Measurements from ENCODE around the gene SNRNP35.
"Not testable (repeated sequence)": the region's sequence is repeated elsewhere in the genome, so short reads cannot be mapped to it uniquely, and the experiment has no call there.

Gene SNRNP35, protein sequence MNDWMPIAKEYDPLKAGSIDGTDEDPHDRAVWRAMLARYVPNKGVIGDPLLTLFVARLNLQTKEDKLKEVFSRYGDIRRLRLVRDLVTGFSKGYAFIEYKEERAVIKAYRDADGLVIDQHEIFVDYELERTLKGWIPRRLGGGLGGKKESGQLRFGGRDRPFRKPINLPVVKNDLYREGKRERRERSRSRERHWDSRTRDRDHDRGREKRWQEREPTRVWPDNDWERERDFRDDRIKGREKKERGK

DNA sequence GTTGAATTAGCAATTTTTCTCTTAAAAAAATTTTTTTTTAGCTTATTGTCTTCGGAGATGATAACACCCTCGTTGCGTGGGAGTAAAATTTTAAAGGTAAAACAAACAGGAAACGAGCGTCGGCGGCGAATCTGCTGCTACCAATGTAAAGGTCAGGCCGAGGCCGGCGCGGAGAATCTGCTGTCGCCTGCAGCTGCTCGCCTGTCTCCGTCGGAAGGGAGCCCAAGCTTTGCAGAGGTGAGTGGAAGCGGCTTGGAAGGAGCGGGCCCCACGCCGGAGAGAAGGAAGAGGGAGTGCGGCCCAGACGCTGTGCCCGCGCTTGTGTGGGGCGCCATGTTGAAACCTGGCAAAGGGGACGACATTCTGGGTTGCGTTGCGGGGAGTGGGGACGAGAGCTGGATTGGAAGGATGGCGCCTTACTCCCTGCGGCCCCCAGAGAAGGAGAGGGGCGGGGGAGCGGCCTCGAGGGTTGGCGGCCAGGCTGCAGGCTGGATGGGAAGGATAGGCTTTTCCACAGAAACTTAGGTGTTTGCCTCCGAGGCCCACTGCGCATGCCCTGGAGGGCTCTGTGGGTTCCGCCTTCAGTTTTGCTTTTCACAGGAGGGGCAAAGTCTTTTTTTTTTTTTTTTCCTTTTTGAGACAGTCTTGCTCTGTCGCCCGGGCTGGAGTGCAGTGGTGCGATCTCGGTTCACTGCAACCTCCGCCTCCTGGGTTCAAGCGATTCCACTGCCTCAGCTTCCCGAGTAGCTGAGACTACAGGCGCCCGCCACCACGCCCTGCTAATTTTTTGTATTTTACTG lies at the start of gene SNRNP35:
Gene SNRNP35 (plus strand): TSS at position 160 of the 800 bp plus-strand sequence. CDS start 7,402 bp downstream, outside the sequence.
- TF ChIP-seq, protein P1, sequence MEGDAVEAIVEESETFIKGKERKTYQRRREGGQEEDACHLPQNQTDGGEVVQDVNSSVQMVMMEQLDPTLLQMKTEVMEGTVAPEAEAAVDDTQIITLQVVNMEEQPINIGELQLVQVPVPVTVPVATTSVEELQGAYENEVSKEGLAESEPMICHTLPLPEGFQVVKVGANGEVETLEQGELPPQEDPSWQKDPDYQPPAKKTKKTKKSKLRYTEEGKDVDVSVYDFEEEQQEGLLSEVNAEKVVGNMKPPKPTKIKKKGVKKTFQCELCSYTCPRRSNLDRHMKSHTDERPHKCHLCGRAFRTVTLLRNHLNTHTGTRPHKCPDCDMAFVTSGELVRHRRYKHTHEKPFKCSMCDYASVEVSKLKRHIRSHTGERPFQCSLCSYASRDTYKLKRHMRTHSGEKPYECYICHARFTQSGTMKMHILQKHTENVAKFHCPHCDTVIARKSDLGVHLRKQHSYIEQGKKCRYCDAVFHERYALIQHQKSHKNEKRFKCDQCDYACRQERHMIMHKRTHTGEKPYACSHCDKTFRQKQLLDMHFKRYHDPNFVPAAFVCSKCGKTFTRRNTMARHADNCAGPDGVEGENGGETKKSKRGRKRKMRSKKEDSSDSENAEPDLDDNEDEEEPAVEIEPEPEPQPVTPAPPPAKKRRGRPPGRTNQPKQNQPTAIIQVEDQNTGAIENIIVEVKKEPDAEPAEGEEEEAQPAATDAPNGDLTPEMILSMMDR (IDR thresholded peaks at IDR 0.05; ENCODE audit: borderline replicate concordance, insufficient read depth, low read depth, low read length) = no peak
- peak within 1 kb of the TSS; percentile 88 for H3K4me3 ChIP-seq (ENCODE audit: low read depth, low read length)

DNA sequence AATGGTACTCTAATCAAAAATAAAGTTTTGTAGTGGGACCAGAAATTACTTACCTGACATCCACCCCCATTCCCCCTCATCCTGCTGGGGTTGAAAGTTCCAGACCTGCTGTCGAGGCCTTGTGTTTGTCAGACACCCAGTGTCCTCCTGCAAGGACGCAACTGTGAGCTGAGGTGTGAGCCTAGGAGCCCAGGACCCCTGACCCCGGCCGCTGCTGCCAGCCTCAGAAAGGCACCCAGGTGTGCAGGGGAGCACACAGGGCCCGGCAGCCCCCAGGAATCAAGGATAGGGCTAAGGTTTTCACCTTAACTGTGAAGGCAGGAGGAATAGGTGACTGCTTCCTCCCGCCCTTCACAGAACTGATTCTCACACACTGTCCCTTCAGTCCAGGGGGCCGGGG lies 49.3 kb upstream of the SNRNP35 start:
- H3K4me3 ChIP-seq (ENCODE audit: low read depth, low read length) = not testable (repeated sequence)

DNA sequence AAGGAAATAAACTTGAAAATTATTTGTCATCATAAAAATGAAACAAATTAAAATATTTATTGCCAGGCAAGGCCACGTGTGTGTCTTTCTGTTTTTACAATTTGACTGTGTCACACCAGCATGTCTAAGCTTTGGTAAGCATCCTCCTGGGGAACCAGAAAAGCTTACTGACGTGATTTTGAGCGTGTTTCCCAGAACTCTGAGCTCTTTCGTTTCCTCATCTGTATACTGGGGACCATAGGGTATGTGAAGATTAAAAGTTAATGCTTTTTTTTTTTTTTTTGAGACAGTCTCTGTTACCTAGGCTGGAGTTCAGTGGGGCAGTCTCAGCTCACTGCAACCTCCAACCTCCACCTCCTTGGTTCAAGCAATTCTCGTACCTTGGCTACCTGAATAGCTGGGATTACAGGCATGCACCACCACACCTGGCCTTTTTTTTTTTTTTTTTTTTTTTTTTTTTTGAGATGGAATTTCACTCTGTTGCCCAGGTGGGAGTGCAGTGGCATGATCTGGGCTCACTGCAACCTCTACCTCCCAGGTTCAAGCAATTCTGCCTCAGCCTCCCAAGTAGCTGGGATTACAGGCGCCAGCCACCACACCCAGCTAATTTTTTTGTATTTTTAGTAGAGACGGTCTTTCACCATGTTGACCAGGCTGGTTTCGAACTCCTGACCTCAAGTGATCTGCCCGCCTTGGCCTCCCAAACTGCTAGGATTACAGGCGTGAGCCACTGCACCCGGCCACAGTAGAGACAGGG lies 48.5 kb upstream of the SNRNP35 start:
- H3K4me3 ChIP-seq (ENCODE audit: low read depth, low read length) = not testable (repeated sequence)

DNA sequence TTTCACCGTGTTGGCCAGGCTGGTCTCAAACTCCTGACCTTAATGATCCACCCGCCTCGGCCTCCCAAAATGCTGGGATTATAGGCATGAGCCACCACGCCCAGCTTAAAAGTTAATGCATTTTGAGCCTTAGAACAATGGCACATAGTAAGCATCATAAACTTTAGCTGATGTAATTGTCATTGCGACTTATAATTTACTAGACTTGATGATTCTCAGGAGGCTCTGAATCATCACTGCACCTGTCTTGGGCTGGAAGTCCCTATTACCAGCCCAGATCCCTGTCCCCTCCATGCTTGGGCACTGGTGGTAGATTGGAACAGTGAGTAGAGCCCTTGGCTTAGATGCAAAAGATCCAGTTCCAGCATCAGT lies 47.9 kb upstream of the SNRNP35 start:
- no peak overlapping the region for H3K4me3 ChIP-seq (ENCODE audit: low read depth, low read length)
- TF ChIP-seq, protein P1 (IDR thresholded peaks at IDR 0.05; ENCODE audit: borderline replicate concordance, insufficient read depth, low read depth, low read length) = no peak

DNA sequence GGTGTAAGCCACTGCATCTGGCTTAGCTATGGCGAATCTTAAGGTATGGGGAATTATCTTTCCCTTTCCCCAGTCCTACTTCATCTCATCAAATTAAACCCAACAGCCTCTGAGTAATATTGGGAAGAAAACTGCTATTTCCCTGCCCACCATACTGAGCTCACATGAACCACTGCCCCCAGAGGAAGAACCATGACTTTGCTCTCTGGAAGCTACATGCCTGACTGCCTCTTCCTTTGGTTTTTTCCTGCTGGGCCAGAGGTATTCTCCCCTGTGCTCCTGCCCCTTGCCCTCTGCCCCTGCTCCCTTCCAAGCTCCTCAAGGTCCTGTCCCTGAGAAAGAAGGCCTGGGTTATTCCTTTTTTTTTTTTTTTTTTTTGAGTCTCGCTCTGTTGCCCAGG lies 36.6 kb upstream of the SNRNP35 start:
- H3K4me3 ChIP-seq (ENCODE audit: low read depth, low read length) = no peak overlapping the region
- TF ChIP-seq, protein P1 (IDR thresholded peaks at IDR 0.05; ENCODE audit: borderline replicate concordance, insufficient read depth, low read depth, low read length) = no peak

DNA sequence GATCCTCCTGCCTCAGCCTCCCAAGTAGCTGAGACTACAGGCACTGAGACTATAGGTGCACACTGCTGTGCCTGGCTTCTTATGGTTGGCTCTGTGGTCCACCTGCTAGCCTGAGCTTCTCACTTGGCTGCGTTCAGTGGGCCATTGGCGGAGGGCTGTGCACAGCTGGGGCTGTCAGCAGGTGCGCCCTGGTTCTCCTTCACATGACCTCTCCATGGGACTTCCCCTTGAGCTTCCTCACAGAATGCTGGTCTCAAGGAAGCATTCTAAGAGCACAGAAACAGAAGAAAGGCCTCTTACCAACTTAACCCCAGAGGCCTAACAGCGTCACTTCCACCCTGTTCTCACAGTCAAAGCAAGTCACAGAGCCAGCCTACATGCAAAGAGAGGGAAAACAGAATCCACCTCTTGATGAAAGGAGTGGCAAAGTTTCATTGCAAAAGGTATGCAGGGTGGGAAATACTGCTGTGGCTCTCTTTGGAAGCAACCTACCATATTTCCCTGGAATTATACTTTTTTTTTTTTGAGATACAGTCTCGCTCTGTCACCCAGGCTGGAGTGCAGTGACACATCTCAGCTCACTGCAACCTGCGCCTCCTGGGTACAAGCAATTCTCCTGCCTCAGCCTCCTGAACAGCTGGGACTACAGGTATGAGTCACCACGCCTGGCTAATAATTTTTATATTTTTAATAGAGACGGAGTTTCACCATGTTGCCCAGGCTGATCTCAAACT lies 30.7 kb upstream of the SNRNP35 start:
- H3K4me3 ChIP-seq (ENCODE audit: low read depth, low read length) = no peak overlapping the region
- TF ChIP-seq, protein P1 (IDR thresholded peaks at IDR 0.05; ENCODE audit: borderline replicate concordance, insufficient read depth, low read depth, low read length) = no peak

DNA sequence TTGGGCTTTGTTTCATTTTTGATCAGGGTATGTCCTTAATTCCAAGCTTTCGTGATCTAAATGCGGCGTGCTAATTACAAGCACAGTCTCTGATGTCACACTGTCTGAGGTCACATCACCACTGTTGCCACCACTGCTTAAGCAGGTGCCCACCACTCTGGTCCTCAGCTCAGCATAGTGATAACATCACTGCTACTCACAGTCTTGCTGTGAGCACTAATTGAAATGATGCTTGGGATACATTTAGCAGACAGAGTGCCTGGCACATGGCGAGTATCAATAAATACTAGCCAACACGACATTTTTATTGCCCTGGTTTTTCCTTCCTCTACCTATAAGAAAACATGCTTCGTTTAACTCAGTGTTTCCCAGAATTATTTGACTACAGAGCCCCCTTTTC lies 29.3 kb upstream of the SNRNP35 start:
- H3K4me3 ChIP-seq (ENCODE audit: low read depth, low read length) = no peak overlapping the region
- TF ChIP-seq, protein P1 (IDR thresholded peaks at IDR 0.05; ENCODE audit: borderline replicate concordance, insufficient read depth, low read depth, low read length) = no peak

DNA sequence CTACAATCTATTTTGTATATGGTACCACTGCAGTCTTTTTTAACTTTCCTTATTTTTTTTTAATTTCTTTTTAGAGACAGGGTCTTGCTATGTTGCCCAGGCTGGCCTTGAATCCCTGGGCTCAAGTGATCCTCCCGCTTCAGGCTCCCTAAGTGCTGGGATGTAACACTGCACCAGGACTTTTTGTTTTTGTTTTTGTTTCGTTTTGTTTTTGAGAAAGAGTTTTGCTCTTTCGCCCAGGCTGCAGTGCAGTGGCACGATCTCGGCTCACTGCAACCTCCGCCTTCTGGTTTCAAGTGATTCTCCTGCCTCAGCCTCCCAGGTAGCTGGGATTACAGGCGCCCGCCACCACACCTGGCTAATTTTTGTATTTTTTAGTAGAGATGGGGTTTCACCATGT lies 28.8 kb upstream of the SNRNP35 start:
- H3K4me3 ChIP-seq (ENCODE audit: low read depth, low read length) = not testable (repeated sequence)

DNA sequence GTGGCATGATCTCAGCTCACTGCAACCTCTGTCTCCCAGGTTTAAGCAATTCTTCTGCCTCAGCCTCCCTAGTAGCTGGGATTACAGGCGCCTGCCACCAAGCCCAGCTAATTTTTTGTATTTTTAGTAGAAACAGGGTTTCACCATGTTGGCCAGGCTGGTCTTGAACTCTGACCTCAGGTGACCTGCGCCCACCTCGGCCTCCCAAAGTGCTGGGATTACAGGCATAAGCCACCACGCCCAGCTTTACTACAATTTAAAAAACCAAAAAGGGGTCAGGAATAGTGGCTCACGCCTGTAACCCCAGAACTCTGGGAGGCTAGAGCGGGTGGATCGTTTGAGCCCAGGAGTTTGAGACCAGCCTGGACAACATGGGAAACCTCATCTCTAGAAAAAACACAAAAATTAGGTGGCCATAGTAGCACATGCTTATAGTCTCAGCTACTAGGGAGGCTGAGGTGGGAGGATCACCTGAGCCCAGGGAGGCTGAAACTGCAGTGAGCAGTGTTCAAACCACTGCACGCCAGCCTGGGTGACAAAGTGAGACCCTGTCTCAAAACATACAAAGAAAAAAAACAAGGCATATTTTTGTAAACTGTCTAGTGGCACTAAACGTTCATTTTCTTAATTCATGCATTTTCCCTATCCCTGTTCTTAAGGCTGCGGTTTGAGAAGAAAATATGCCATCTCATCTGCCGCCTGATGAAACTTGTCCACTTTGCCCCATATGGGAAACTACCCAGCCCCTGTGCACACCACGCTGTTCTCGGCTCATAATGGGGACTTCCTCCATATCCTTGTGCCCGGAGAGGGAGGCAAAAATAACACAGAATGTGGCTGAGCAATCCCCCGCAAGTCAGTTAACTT lies 25.8 kb upstream of the SNRNP35 start:
- peak overlapping the region; percentile 26 for H3K4me3 ChIP-seq (ENCODE audit: low read depth, low read length)

Data from GM12875 (cell line).